ENCODE results near the gene THAP12.
A peak's percentile ranks its signal among the peaks of the same experiment; 100 is the strongest.
"Not testable (repeated sequence)": the region's sequence is repeated elsewhere in the genome, so short reads cannot be mapped to it uniquely, and the experiment has no call there.

THAP12 gene

DNA sequence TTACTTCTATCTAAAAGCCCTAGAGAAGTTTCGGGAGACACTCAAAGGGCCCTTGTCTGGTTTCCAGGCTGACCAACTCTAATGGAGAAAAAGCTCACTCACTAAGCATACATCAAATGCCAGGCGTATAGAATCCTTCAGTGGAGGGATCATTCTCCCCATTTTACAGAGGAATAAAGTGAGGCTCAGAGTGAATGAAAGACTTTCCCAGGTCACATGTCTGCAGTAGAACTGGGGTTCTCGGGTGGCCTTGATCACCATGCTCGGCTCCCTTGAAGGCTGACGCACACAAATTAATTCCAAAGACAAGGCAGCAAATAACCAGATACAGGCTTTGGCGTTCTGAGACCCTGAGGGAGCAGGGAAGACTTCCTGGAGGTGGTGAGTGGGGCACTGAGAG lies 60.0 kb downstream of the THAP12 start:
- in situ Hi-C loops (cut with HindIII; ENCODE audit: low sequenced_read_pairs): no loop called here
- TF ChIP-seq, protein P1, sequence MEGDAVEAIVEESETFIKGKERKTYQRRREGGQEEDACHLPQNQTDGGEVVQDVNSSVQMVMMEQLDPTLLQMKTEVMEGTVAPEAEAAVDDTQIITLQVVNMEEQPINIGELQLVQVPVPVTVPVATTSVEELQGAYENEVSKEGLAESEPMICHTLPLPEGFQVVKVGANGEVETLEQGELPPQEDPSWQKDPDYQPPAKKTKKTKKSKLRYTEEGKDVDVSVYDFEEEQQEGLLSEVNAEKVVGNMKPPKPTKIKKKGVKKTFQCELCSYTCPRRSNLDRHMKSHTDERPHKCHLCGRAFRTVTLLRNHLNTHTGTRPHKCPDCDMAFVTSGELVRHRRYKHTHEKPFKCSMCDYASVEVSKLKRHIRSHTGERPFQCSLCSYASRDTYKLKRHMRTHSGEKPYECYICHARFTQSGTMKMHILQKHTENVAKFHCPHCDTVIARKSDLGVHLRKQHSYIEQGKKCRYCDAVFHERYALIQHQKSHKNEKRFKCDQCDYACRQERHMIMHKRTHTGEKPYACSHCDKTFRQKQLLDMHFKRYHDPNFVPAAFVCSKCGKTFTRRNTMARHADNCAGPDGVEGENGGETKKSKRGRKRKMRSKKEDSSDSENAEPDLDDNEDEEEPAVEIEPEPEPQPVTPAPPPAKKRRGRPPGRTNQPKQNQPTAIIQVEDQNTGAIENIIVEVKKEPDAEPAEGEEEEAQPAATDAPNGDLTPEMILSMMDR (IDR thresholded peaks at IDR 0.05; ENCODE audit: low read depth, low read length): no peak
- H3K4me3 ChIP-seq (ENCODE audit: low read depth, low read length): no peak overlapping the region
- DNase-seq (ENCODE audit: low read depth, low spot score): no peak

DNA sequence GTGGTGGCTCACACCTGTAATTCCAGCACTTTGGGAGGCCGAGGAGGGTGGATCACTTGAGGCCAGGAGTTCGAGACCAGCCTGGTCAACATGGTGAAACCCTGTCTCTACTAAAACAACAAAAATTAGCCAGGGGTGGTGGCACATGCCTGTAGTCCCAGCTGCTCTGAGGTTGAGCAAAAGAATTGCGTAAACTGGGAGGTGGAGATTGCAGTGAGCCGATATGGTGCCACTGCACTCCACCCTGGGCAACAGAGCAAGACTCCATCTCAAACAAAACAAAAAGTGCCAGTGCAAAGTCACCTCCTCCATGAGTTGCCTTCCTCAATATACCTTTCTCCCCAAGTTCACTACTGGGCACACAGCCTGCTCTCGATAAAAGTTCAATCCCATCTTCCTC lies 61.1 kb downstream of the THAP12 start:
- H3K4me3 ChIP-seq (ENCODE audit: low read depth, low read length); in situ Hi-C loops (cut with HindIII; ENCODE audit: low sequenced_read_pairs); DNase-seq (ENCODE audit: low read depth, low spot score): not testable (repeated sequence)

DNA sequence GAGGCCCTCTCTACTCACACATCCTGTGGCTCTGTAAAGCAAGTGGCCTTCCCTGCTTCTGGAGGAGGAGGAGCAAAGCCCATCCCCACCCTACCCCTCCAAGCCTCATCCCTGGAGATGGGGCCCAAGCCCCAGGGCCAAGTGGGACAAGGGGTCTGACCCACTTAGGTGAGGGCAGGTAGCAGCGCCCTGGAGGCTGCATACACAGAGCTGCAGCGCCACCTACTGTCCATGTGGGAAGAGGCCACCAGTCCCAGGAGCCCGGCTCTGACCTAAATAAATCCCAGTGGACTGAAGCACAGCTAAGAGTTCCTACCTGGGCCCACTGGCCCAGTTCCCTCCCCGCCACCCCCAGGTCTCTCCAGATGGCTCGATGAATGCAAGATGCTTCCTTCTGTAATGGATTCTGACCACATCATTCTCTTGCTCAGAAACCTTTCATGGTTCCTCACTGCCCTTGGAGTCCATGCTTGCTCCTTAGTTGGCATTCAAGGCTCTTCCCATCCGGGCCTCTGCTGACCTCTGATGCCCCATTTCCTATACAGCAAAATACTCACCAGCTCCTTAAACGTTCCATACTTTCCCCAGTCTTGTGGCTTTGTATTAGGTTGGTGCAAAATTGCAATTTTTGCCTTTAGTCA lies 62.1 kb downstream of the THAP12 start:
- peak; percentile 69 for DNase-seq (ENCODE audit: low read depth, low spot score)
- TF ChIP-seq, protein P1 (IDR thresholded peaks at IDR 0.05; ENCODE audit: low read depth, low read length): peak; percentile 93
- in situ Hi-C loops (cut with HindIII; ENCODE audit: low sequenced_read_pairs): no loop called here
- no peak overlapping the region for H3K4me3 ChIP-seq (ENCODE audit: low read depth, low read length)

DNA sequence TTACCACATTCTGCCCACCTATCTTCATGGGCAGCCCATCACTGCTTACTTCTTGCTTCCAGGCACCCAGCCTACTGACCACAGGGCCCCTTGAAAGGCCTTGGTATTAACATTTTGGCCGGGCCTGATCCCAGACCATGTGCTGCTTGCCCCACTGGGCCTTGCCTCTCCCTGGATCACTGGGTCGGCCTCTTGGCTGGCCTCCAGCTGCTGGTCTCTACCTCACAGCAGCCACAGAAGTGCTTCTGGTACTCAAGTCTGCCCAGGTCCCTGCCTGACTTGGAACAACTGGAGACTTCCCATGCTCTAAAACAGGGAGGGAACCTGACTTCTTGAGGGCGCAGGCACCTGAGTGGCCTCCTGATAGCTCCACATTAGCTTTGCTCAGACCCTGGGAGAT lies 63.6 kb downstream of the THAP12 start:
- no peak overlapping the region for H3K4me3 ChIP-seq (ENCODE audit: low read depth, low read length)
- TF ChIP-seq, protein P1 (IDR thresholded peaks at IDR 0.05; ENCODE audit: low read depth, low read length): no peak
- in situ Hi-C loops (cut with HindIII; ENCODE audit: low sequenced_read_pairs): no loop called here
- no peak for DNase-seq (ENCODE audit: low read depth, low spot score)

DNA sequence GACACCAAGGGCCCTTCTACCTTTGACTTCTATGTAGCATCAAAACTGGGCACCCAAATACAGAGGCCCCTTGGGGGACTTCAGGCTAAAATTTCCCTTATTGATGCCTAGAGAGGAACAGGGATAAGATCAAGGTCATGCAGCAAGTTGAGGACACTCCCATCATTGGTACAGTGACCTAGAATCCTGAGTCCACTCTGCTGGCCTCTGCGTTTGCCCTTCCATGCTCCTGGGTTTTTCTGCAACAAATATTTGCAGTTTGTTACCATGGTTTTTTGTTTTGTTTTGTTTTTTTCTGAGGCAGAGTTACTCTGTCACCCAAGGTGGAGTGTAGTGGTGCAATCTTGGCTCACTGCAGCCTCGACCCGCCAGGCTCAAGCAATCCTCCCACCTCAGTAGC lies 64.2 kb downstream of the THAP12 start:
- no peak for DNase-seq (ENCODE audit: low read depth, low spot score)
- TF ChIP-seq, protein P1 (IDR thresholded peaks at IDR 0.05; ENCODE audit: low read depth, low read length): no peak
- in situ Hi-C loops (cut with HindIII; ENCODE audit: low sequenced_read_pairs): no loop called here
- H3K4me3 ChIP-seq (ENCODE audit: low read depth, low read length): no peak overlapping the region

DNA sequence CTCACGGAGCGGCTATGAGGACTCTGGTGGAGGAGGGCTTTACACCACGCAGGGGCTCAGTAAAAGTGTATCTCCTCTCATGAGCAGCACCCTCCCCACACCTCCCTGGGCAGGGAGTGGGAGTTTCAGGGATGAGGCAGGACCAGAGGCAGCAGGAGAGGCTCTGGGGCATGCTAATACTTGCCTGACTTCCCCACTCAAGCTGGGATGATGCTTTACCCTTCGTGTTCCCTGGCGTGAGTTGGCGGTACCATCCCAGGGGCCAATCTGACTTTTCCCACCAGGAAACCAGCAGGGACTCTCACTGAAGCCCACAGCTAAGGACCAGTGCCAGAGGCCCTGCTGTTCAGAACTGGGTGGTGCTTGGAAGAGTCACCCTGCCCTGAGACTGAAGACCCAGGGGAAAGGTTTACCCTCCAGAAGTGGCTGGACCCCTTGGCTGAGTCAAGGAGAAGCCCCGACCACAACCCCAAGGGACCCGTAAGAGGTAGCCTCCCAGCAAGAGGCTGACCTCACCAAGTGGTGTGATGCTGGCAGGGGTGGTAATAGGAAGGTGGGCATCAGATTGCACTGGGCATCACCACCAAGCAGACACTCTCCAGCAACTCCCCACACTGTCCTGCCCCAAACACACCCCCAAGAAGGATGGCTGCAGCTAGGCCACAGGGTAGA lies 65.6 kb downstream of the THAP12 start:
- in situ Hi-C loops (cut with HindIII; ENCODE audit: low sequenced_read_pairs): no loop called here
- TF ChIP-seq, protein P1 (IDR thresholded peaks at IDR 0.05; ENCODE audit: low read depth, low read length): no peak
- no peak overlapping the region for H3K4me3 ChIP-seq (ENCODE audit: low read depth, low read length)
- DNase-seq (ENCODE audit: low read depth, low spot score): no peak

DNA sequence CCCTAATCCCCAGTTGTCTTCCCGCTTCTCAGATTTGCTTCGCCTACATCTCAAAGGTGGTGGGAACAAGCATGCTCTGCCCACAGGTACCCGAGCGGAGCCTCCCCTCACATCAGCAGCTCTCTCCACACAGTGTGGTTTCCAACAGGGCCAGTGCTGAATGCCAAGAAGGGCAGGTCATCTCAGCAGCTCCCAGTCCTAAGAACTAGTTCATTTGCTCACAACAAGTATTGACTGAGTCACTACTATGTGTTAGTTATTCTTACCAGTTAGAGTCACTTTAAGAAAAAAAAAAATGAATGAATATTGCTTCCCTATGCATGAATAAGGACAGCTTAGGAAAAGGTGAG lies 66.2 kb downstream of the THAP12 start:
- in situ Hi-C loops (cut with HindIII; ENCODE audit: low sequenced_read_pairs): no loop called here
- DNase-seq (ENCODE audit: low read depth, low spot score): peak; percentile 46
- H3K4me3 ChIP-seq (ENCODE audit: low read depth, low read length): no peak overlapping the region
- TF ChIP-seq, protein P1 (IDR thresholded peaks at IDR 0.05; ENCODE audit: low read depth, low read length): no peak

Data from astrocyte of the spinal cord (primary cell).